ENCODE measurements around the gene CACNA1H.

GRCh38 chr16:1129106-1129960 lies 23.6 kb upstream of the CACNA1H start:
- no peak for TF ChIP-seq CTCF (IDR thresholded peaks at IDR 0.05)
- TF ChIP-seq POLR2A (IDR thresholded peaks at IDR 0.05), result no peak

All from heart left ventricle (tissue), 13 donors.